Central memory CD4-positive, alpha-beta T cell (primary cell): Measurements from ENCODE around the gene DDX21.
"Not testable (repeated sequence)": the region's sequence is repeated elsewhere in the genome, so short reads cannot be mapped to it uniquely, and the experiment has no call there.

Experiments used
- DNase-seq: peaks from one replicate; pipeline ENCODE4 v3.0.0; 2022

The DDX21 gene

GRCh38 chr10:68988530-68989316 is 32.8 kb downstream of the DDX21 start, which contains the start of gene KIFBP:
TSS of gene KIFBP (plus strand) at chr10:68988803. CDS start at chr10:68988833, 30 bp downstream.
- DNase-seq: peak; percentile 86

GRCh38 chr10:68989317-68989990 is 33.5 kb downstream of the DDX21 start:
- DNase-seq: no peak

GRCh38 chr10:68992636-68993440 is 36.9 kb downstream of the DDX21 start:
- no peak for DNase-seq

DNA sequence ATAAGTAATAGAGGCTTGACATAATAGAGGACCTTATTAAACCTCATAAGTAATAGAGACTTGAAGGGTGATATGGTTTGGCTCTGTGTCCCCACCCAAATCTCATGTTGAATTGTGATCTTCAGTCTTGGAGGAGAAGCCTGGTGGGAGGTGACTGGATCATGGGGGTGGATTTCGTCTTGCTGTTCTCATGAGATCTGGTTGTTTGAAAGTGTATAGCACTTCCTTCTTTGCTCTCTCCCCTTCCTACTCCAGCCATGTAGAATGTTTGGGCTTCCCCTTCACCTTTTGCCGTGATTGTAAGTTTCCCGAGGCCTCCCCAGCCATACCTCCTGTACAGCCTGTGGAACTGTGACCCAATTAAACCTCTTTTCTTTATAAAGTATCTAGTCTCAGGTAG is 41.2 kb downstream of the DDX21 start:
- no peak for DNase-seq

DNA sequence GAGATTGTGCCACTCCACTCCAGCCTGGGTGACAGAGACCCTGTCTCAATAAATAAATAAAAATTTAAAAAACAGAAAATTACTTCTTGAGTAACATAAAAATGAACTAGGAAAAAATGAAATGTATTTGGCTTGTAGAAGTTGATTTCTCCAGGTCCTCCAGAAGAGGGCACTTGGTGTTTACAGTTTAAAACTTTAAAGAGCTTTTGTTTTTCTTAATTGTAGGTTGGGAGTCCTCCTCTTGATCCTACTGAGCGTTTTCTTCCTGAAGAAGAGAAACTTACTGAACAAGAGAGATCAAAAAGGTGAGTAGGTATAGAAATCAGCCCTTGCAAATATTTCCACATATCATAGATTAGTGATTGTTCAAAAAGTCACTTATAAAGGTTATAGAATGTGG is 48.9 kb downstream of the DDX21 start:
- DNase-seq: peak; percentile 61

- DNase-seq: no peak
Observed at GRCh38 chr10:69005704-69006485, 49.9 kb downstream of the DDX21 start.

- no peak for DNase-seq
Observed at GRCh38 chr10:69007260-69007659, 51.3 kb downstream of the DDX21 start.

DNA sequence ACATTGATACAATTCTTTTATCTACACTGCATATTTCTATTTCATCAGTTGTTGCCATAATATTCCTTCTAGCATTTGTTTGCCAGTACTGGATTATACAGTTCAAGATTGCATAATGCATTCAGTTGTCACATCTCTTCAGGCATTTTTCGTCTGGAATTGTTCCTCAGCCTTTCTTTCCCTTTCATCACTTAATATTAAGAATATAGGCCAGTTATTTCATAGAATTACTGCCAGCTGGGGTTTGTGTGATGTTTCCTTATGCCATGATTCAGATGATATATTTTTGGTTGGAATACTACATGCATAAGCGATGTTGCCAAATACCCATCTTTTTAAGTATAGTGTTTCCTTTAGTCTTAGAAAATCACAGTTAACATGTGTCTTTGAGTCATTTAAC is 53.4 kb downstream of the DDX21 start:
- no peak for DNase-seq

GRCh38 chr10:69010151-69010640 is 54.2 kb downstream of the DDX21 start:
- DNase-seq: no peak

DNA sequence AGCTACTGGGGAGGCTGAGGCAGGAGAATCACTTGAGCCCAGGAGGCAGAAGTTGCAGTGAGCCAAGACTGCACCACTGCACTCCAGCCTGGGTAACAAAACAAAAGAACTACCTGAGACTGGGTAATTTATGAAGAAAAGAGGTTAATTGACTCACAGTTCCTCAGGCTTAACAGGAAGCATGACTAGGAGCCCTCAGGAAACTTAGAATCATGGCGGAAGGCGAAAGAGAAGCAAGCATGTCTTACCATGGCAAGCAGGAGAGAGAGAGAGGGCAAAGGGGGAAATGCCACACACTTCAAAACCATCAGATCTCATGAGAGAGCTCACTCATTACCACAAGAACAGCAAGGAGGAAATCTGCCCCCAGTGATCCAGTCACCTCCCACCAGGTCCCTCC is 56.8 kb downstream of the DDX21 start:
- DNase-seq: not testable (repeated sequence)

DNA sequence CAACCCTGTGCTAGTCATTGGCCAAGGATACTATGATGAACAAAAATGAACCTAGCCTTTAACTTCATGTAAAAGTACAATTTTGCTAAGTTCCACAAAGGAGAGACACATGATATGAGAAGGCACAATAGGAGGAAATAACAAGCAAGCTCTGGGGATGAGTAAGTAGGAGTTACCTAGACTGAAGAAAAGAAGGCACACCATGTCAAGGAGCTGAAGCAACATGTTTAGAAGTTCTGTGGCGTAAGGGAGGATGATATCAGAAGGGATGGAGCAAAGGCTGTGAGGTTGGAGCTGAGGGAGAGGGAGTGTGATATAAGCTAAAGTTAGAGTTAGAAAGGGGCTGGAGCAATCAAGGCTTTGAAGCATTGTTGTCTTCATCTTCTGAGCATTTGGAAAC is 58.2 kb downstream of the DDX21 start:
- DNase-seq: no peak

DNA sequence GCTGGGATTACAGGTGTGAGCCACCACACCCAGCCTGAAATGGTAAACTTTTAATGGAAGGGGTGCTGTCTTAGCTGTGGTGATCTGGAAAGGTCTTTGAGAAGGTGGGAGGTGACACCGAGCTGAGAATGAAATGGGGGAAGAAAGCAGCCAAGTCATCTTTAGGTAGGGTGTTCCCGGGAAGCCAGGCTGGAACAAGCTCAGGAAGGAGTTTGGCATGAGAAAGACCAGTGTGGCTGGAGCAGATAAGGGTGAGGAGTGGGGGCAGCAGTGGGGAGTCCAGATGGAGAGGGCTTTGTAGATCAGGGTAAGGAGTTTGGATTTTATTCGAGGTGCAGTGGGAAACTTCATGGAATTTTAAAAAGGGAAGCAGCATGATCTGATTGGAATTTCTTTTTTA is 62.6 kb downstream of the DDX21 start:
- DNase-seq: no peak

DNA sequence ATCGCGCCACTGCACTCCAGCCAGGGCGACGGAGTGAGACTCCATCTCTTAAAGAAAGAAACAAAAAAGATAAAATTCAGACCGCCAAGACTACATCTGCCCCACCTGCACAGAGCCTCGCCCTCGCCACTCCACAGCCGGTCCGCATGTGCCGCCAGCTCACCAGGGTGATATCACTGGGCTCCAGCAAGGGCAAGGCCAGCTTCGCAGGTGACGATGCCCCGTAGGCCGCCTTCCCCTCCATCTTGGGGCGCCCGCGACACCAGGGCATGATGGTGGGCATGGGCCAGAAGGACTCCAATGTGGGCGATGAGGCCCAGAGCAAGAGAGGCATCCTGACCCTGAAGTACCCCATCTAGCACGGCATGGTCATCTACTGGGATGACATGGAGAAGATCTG is 66.6 kb downstream of the DDX21 start:
- no peak for DNase-seq

DNA sequence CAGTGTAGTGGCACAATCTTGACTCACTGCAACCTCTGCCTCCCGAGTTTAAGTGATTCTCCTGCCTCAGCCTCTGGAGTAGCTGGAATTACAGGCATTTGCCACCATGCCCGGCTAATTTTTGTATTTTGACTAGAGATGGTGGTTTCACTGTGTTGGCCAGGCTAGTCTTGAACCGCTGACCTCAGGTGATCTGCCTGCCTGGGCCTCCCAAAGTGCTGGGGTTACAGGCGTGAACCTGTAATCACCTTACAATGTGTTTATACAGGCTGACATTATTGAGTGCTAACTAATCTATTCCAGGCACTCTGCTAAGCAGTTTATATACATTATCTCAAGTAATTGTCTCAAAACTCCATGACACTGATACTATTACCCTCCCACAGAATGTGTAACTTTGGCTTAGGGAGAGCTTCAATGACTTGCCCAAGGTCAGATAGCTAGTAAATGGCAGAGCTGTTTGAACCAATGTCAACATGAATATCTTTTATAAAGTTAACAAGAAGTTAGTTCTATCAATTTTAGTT is 69.5 kb downstream of the DDX21 start:
- DNase-seq: no peak

DNA sequence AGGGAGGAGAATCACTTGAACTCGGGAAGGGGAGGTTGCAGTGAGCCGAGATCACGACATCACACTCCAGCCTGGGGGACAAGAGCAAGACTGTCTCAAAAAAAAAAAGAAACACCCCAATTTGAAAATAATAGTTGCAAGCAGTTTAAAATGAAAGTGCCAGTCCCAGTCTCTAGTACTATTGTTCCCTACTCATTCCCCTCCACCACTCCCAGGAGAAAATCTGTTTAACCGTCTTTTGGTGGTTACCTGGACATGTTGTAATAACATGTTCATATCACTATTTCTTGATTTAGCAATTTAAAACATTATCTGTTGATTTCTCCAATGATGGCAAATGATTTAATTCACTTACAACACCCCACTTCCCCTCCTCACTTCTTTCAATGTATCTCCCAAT is 77.3 kb downstream of the DDX21 start:
- no peak for DNase-seq
